Umbilical cord (tissue), 2 donors: ENCODE measurements around the gene SLC24A5. TPM values are rescaled to one million over a fixed set of nuclear protein-coding genes. Genes with fewer than 3 reads are reported as not detected.

Experiments
- DNase-seq: peaks from one replicate; pipeline ENCODE4 v3.0.0-alpha.2; 2015; ENCODE audit warnings: low spot score
- total RNA-seq: library from RNA; depleted of rRNA; stranded (reverse); fragments of >200 nt; gene quantifications from one replicate; pipeline ENCODE4 v1.2.3, GENCODE V29; 2014; ENCODE audit warnings: low replicate concordance; ENCODE audit not compliant: insufficient read depth

Gene SLC24A5
- total RNA-seq = 12.3 TPM

GRCh38 chr15:48120745-48121144 lies at the start of gene SLC24A5:
Gene SLC24A5 (plus strand): TSS chr15:48120990. CDS start chr15:48121045, 55 bp downstream.
- no peak for DNase-seq

- DNase-seq = no peak
Measured at GRCh38 chr15:48072941-48073340, 47.8 kb upstream of the SLC24A5 start.

- no peak for DNase-seq
Measured at GRCh38 chr15:48073881-48074280, 46.9 kb upstream of the SLC24A5 start.

GRCh38 chr15:48076454-48076853 lies 44.3 kb upstream of the SLC24A5 start:
- peak; percentile 33 for DNase-seq

- peak; percentile 50 for DNase-seq
Measured at GRCh38 chr15:48077616-48078184, 43.1 kb upstream of the SLC24A5 start.

- DNase-seq = peak; percentile 55
Measured at GRCh38 chr15:48084759-48085590, 35.8 kb upstream of the SLC24A5 start.

- DNase-seq = no peak
Measured at GRCh38 chr15:48085591-48085930, 35.2 kb upstream of the SLC24A5 start.

GRCh38 chr15:48086133-48086532 lies 34.7 kb upstream of the SLC24A5 start:
- DNase-seq = no peak

- peak; percentile 13 for DNase-seq
Measured at GRCh38 chr15:48086576-48086975, 34.2 kb upstream of the SLC24A5 start.

- DNase-seq = no peak
Measured at GRCh38 chr15:48087844-48088243, 32.9 kb upstream of the SLC24A5 start.

- no peak for DNase-seq
Measured at GRCh38 chr15:48089702-48090101, 31.1 kb upstream of the SLC24A5 start.

- no peak for DNase-seq
Measured at GRCh38 chr15:48090115-48090514, 30.7 kb upstream of the SLC24A5 start.

GRCh38 chr15:48090666-48091065 lies 30.1 kb upstream of the SLC24A5 start:
- DNase-seq = no peak

- peak; percentile 78 for DNase-seq
Measured at GRCh38 chr15:48091522-48091921, 29.3 kb upstream of the SLC24A5 start.

GRCh38 chr15:48096355-48096786 lies 24.4 kb upstream of the SLC24A5 start:
- no peak for DNase-seq

- peak; percentile 10 for DNase-seq
Measured at GRCh38 chr15:48096813-48097212, 24.0 kb upstream of the SLC24A5 start.

GRCh38 chr15:48097264-48097663 lies 23.5 kb upstream of the SLC24A5 start:
- DNase-seq = no peak

- DNase-seq = no peak
Measured at GRCh38 chr15:48101376-48101961, 19.3 kb upstream of the SLC24A5 start.

GRCh38 chr15:48102167-48102566 lies 18.6 kb upstream of the SLC24A5 start:
- DNase-seq = no peak

GRCh38 chr15:48103647-48104046 lies 17.1 kb upstream of the SLC24A5 start:
- no peak for DNase-seq

GRCh38 chr15:48105936-48106335 lies 14.9 kb upstream of the SLC24A5 start:
- no peak for DNase-seq

- no peak for DNase-seq
Measured at GRCh38 chr15:48109212-48109611, 11.6 kb upstream of the SLC24A5 start.
